ENCODE measurements around the gene KCNIP1.

DNA sequence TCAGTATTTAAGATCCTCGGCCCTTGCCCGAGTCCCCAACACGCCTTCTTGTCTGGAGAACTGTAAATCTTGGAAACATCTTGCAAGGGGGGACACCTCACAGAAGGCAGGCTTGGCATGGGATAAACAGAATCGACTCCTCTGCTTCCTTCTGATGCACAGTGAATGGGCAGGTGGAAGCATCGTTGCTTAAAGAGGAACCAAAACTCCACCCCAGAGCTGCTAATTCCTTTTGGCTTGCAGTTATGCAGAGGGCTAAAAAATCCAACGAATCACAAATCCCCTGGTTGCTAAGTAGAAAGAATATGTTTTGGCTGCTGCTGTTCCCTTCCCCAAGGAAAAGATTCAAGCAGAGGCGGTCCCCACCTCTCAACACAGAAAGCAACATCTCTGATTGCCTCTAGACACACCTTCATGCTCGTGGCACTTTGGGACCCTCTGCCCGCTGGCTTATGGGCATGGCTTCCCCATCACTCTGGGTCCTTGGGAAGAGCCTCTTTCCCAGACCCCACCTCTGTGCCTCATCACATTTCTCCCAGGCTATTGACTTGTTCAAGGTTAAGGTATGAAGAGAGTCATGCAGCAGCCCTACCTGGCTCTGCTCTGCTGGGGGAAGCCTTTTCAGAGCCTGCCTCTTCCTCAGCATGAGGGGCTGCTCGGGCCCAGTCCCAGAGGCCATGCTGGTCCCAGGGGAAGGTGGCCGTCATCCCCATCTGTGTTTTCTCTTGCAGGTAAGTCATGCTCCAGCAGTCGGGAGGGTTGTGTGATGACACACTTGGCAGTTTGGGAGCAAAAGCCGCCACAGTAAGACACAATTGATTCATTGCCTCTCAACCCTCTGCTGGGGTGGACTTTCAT lies 137.1 kb downstream of the KCNIP1 start:
- TF ChIP-seq, protein P1, sequence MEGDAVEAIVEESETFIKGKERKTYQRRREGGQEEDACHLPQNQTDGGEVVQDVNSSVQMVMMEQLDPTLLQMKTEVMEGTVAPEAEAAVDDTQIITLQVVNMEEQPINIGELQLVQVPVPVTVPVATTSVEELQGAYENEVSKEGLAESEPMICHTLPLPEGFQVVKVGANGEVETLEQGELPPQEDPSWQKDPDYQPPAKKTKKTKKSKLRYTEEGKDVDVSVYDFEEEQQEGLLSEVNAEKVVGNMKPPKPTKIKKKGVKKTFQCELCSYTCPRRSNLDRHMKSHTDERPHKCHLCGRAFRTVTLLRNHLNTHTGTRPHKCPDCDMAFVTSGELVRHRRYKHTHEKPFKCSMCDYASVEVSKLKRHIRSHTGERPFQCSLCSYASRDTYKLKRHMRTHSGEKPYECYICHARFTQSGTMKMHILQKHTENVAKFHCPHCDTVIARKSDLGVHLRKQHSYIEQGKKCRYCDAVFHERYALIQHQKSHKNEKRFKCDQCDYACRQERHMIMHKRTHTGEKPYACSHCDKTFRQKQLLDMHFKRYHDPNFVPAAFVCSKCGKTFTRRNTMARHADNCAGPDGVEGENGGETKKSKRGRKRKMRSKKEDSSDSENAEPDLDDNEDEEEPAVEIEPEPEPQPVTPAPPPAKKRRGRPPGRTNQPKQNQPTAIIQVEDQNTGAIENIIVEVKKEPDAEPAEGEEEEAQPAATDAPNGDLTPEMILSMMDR (IDR thresholded peaks at IDR 0.05; ENCODE audit: insufficient read depth, low read length): no peak
- no peak for TF ChIP-seq POLR2AphosphoS5 (IDR thresholded peaks at IDR 0.05; ENCODE audit: low read depth)
- no peak for TF ChIP-seq GABPA (IDR thresholded peaks at IDR 0.05; ENCODE audit: low read depth)
- TF ChIP-seq, protein P2, sequence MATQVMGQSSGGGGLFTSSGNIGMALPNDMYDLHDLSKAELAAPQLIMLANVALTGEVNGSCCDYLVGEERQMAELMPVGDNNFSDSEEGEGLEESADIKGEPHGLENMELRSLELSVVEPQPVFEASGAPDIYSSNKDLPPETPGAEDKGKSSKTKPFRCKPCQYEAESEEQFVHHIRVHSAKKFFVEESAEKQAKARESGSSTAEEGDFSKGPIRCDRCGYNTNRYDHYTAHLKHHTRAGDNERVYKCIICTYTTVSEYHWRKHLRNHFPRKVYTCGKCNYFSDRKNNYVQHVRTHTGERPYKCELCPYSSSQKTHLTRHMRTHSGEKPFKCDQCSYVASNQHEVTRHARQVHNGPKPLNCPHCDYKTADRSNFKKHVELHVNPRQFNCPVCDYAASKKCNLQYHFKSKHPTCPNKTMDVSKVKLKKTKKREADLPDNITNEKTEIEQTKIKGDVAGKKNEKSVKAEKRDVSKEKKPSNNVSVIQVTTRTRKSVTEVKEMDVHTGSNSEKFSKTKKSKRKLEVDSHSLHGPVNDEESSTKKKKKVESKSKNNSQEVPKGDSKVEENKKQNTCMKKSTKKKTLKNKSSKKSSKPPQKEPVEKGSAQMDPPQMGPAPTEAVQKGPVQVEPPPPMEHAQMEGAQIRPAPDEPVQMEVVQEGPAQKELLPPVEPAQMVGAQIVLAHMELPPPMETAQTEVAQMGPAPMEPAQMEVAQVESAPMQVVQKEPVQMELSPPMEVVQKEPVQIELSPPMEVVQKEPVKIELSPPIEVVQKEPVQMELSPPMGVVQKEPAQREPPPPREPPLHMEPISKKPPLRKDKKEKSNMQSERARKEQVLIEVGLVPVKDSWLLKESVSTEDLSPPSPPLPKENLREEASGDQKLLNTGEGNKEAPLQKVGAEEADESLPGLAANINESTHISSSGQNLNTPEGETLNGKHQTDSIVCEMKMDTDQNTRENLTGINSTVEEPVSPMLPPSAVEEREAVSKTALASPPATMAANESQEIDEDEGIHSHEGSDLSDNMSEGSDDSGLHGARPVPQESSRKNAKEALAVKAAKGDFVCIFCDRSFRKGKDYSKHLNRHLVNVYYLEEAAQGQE (IDR thresholded peaks at IDR 0.05; ENCODE audit: insufficient replicate concordance, low read depth): no peak
- no peak for TF ChIP-seq SPI1 (IDR thresholded peaks at IDR 0.05; ENCODE audit: borderline replicate concordance, low read depth)

Data from HL-60 (cell line).